Muscle layer of duodenum (tissue), 2 donors: ENCODE results near the gene PTPRJ.
A peak's percentile ranks its signal among the peaks of the same experiment; 100 is the strongest.
"Not testable (repeated sequence)": the region's sequence is repeated elsewhere in the genome, so short reads cannot be mapped to it uniquely, and the experiment has no call there.

ENCODE experiments used
- H3K27ac ChIP-seq: one replicate; pipeline ENCODE4 v1.7.0; 2013; ENCODE audit warnings: mild to moderate bottlenecking, low read length
- H3K27me3 ChIP-seq: one replicate; pipeline ENCODE4 v1.7.0; 2013; ENCODE audit warnings: low read depth, mild to moderate bottlenecking, control low read depth, low read length
- H3K36me3 ChIP-seq, 2 donors: one replicate each; pipeline ENCODE4 v1.7.0; 2013; ENCODE audit warnings: low read length in 2 of 2, control low read depth in 1 of 2, mild to moderate bottlenecking in 1 of 2; ENCODE audit not compliant: insufficient read depth in 2 of 2, control insufficient read depth in 1 of 2
- H3K4me1 ChIP-seq, 2 donors: one replicate each; pipeline ENCODE4 v1.7.0; 2013; ENCODE audit warnings: low read length in 2 of 2, mild to moderate bottlenecking in 2 of 2, control low read depth in 1 of 2, moderate library complexity in 1 of 2; ENCODE audit not compliant: insufficient read depth in 2 of 2, control insufficient read depth in 1 of 2
- H3K4me3 ChIP-seq, 2 donors: one replicate each; pipeline ENCODE4 v1.7.0; 2013; ENCODE audit warnings: low read length in 2 of 2, low read depth in 1 of 2, mild to moderate bottlenecking in 1 of 2
- H3K9me3 ChIP-seq, 2 donors: one replicate each; pipeline ENCODE4 v1.7.0; 2013; ENCODE audit warnings: low read length in 2 of 2, control low read depth in 1 of 2, mild to moderate bottlenecking in 1 of 2; ENCODE audit not compliant: control insufficient read depth in 1 of 2
- donor health status: healthy.

Gene PTPRJ

DNA sequence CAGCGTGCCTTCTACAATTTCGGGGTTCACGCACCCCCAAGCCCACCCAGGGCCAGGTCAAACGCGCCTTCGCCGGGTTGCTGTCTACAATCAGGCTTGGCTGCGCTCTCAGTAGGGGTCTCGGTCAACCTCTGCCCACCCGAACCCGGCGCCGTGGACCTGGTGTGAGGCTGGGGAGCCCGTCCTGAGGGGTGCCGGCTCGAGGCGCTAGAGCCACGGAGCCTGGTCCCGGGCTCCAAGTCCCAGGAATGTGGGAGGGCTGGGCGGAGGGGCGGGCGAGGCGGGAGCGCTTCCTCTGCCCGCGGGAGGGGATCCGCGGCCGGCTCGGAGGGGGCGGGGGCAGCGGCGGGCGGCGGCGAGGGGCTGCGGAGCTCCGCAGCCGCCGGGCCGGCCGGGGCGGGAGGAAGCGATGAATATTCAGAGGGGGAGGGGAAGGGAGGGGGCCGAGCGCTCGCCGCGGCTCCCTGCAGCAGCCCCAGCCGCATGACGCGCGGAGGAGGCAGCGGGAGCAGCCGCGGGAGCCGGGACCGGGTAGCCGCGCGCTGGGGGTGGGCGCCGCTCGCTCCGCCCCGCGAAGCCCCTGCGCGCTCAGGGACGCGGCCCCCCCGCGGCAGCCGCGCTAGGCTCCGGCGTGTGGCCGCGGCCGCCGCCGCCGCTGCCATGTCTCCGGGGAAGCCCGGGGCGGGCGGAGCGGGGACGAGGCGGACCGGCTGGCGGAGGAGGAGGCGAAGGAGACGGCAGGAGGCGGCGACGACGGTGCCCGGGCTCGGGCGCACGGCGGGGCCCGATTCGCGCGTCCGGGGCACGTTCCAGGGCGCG is at the start of gene PTPRJ:
Gene PTPRJ, plus strand, starts transcription at position 472 of the 819 bp plus-strand sequence. CDS start 354 bp downstream, outside the sequence.
- H3K9me3 ChIP-seq = no peaks in the 10 kb centered on the region
- no peaks in the 10 kb centered on the region for H3K36me3 ChIP-seq
- no peaks in the 10 kb centered on the region for H3K27me3 ChIP-seq
- peaks cover 8 to 14% of the 10 kb centered on the region in 2 donors for H3K4me1 ChIP-seq
- H3K27ac ChIP-seq = no peak within 1 kb of the TSS
- peak within 1 kb of the TSS; percentile 71 for H3K4me3 ChIP-seq

DNA sequence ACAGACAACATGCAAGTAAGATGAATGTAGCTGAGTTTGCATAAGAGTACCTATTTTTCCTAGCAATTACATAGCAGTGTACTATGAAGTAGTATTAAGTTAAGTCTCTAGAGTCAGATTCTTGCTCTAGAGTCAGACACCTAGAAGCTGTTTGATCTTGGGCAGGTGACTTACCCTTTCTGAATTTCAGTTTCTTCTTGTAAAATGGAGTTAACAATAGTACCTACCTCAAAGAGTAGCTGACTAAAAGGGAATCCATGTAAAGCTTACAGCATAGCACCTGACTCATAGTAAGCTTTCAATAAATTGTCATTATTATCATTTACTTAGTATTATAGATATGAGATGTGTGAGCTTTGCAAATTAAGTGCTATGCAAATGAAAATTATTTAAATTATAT is 47.8 kb upstream of the PTPRJ start:
- H3K4me1 ChIP-seq = no peaks in the 10 kb centered on the region
- no peaks in the 10 kb centered on the region for H3K9me3 ChIP-seq
- H3K36me3 ChIP-seq = no peaks in the 10 kb centered on the region
- H3K27ac ChIP-seq = no peak overlapping the region
- H3K27me3 ChIP-seq = no peaks in the 10 kb centered on the region
- no peak overlapping the region for H3K4me3 ChIP-seq

DNA sequence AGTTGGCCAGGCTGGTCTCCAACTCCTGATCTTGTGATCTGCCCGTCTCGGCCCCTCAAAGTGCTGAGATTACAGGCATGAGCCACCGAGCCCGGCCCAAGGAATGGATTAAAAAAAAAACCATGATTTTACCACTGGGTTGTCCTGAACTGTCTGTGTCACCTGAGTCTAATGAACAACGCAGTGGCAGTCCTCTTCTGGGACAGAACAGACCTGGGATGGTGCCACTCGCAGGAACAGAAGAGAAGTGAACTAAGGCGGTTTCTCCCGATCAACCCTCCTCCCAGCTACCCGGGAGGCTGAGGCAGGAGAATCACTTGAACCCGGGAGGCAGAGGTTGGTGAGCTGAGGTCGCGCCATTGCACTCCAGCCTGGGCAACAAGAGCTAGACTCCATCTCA is 46.6 kb upstream of the PTPRJ start:
- H3K36me3 ChIP-seq, H3K9me3 ChIP-seq, H3K27ac ChIP-seq, H3K4me3 ChIP-seq, H3K27me3 ChIP-seq, H3K4me1 ChIP-seq: not testable (repeated sequence)

DNA sequence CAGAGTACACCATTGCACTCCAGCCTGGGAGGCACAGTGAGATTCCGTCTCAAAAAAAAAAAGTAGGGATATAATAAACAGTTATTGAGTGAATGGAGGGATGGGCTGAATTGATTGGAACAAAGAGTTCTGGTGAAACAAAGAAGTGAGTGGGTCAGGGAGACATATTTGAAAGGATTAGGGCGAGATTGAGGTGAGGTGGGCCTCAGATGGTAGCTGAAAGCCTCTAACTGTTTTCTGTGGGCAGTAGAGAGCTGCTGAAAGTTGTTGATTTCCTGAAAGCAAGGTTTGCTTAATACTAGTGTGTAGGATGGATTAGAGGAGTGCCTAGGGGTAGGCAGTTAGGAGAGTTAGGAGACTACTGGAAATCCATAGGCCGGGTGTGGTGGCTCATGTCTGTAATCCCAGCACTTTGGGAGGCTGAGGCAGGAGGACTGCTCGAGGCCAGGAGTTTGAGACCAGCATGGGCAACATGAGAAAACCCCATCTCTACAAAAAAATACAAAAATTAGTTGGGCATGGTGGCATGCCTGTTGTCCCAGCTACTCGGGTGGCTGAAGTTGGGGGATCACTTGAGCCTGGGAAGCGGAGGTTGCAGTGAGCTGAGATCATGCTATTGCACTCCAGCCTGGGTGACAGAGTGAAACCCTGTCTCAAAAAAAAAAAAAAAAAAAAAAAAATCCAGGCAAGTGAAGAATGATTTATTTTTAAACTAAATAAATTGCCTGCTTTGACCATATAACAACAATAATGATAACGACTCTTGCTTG is 41.4 kb upstream of the PTPRJ start:
- Histone ChIP-seq H3K27ac (no peak overlapping the region), H3K4me1 (peaks cover 0 to 4% of the 10 kb centered on the region in 2 donors)

DNA sequence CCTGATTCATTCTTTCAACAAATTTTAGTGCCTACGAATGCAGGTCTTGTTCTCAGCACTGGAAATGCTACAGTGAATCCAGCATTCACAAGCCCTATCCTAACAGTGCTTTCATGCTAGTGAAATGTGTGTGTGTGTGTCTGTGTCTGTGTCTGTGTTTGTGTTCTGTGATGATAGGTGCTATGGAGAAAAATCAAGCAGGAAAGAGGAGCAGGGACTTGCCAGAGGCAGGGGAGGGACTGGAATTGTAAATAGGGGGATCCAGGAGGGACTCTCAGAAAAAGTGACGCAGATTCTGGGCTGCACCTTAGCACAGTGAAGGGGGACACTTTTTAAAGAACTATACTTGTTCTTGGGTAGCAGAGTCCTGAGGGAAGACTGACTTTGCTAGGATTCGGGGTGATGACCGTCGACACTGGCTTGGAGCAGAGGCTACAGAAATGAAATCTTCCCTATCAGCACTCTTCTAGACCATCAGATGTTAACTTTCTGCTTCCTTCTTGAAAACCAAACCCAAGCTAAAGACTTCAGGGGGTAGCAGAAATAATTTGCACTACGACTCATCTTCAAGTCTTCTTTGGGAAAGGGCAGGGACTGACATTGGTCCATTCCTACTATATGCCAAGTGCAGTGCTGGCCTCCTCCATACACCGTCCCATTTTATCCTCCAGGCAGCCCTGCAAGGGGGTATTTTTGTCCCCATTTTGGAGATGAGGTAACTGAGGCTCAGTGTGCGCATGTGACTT is 39.3 kb upstream of the PTPRJ start:
- Histone ChIP-seq H3K4me3 (no peak overlapping the region), H3K4me1 (peaks cover 0 to 4% of the 10 kb centered on the region in 2 donors), H3K27me3 (no peaks in the 10 kb centered on the region), H3K27ac (no peak overlapping the region), H3K36me3 (no peaks in the 10 kb centered on the region), H3K9me3 (no peaks in the 10 kb centered on the region)

More for the DNA sequence above, 41.4 kb upstream of the PTPRJ start:
- Histone ChIP-seq H3K9me3 (no peaks in the 10 kb centered on the region), H3K27me3 (no peaks in the 10 kb centered on the region), H3K4me3 (no peak overlapping the region), H3K36me3 (no peaks in the 10 kb centered on the region)

DNA sequence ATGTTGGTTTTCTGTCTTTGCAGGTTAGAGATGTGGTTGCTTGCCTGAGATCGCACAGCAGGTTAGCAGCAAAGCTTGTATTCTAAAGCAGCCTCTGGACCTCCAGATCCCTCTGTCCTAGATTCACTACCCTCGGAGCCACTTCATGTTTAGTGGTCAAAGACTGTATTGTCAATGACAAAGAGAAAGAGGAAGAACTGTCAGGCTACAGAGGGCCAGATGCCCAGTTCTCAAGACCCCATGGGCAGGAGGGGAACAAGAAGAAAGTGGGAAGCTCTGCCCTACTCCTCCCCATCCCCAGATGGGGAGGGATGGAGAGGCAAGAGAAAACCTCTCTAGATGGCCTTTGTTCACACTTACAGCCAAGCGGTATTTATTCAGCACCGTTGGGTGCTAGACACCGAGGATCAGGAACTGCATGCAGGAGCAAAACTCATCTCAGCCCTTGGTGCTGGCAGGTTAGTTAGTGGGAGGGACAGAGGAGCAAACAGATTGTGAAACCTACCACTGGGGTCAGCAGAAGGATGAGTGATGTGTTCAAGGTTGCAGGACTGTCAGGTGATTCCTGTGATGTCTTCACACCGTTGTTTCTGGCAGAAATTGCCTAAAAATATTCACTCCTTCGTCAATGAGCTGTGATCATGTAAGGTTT is 38.3 kb upstream of the PTPRJ start:
- Histone ChIP-seq H3K36me3 (no peaks in the 10 kb centered on the region), H3K9me3 (no peaks in the 10 kb centered on the region), H3K27me3 (no peaks in the 10 kb centered on the region), H3K27ac (no peak overlapping the region), H3K4me1 (peaks cover 3 to 4% of the 10 kb centered on the region in 2 donors), H3K4me3 (no peak overlapping the region)

DNA sequence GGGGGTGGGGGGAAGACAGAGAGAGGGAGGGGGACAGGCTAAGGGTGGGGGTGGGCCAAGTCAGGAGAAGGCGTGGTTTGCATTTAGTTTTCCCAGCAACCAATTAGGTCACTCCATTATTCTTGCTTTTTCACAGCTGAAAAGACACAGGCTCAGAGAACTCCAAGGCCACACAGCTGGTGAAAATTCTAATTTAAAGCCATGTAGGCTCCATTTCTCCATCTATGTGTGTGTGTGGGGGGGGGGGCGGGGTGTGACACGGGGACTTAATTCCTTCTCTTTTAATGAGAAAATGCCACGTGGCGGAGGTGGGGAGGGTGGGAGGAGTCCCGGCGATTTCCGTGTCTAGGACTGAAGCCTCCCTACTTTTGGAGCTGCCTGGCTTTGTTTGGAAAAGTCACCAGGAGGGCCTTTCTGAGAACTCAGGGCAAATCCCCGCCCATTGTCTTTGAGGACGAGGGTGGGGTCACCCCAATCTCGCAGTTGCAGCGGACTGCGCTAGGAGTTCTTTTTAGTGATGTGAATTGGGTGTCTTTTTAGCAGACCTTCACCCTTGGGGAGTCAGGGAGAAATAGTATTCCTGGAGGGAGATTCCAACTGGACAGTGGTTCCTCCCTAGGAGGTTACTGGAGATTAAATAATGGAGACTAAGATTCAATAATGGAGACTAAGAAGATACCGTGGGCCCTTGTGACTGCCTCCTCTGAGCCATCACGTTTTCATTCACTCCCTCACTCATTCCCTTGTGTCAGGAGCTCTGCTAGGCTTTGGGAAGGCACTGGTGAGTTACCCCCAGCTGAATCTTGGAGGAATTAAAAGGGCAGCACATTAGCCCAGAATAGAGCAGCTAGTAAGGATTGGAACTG is 36.4 kb upstream of the PTPRJ start:
- no peaks in the 10 kb centered on the region for H3K27me3 ChIP-seq
- peaks cover 3 to 4% of the 10 kb centered on the region in 2 donors for H3K4me1 ChIP-seq
- H3K27ac ChIP-seq = no peak overlapping the region
- H3K4me3 ChIP-seq = no peak overlapping the region
- H3K9me3 ChIP-seq = no peaks in the 10 kb centered on the region
- H3K36me3 ChIP-seq = no peaks in the 10 kb centered on the region

DNA sequence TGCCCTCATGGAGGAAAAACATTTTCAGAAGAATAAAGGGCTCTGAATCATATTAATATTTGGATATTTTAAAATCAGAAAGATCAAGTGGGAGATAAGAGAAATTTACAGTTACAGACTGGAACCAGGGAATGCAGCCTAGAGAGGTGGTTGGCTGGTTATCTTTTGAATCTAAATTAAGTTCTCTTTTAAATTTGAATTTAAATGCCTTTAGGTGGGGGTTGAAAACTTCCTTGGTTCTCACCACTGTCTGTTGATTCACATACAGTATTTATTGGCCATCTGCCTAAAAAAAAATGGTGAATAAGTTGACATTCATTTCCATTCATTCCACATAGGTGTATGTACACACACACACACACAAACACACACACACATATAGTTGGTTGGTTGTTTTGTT is 35.7 kb upstream of the PTPRJ start:
- Histone ChIP-seq H3K4me1 (peaks cover 3 to 4% of the 10 kb centered on the region in 2 donors), H3K4me3 (no peak overlapping the region)

DNA sequence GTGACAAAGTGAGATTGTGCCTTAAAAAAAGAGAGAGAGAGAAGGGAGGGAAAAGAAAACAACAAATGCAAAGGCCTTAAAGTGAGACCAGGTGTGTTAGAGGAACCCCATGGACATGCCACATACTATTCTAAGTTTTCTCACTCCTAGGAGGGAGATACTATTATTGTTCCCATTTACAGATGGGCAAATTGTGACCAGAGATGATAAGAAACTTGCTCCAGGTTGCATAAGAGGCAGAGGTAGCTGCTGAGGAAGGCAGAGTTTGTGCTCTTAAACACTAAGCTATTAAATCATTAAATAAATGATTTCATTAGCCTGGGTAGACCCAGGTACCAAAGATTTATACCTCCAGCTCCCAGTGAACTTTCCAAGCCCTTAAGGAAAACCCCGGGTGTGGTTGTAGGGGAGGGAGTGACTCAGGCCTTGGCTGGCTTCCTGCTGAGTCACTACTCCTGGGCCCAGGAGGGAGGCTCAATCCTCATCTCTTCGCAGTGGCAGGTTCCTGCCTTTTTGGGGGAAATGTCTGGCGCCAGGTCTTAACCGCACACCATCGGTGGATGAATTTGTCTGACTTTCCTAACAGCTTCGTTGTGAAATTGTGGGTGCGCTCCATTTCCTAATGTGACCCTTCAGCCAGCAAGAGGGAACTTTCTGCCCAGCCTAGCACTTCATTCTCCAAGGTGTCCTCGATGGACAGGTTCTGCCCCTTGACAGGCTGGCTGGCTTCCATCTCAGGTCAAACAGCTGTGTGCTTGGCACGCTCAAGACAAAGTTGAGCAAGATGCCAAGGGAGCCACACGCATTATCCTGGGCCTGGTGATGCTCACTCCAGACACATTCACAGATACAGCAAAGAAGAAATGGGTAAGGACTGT is 33.4 kb upstream of the PTPRJ start:
- peaks cover 1 to 3% of the 10 kb centered on the region in 2 donors for H3K4me1 ChIP-seq
- H3K9me3 ChIP-seq = no peaks in the 10 kb centered on the region
- no peaks in the 10 kb centered on the region for H3K36me3 ChIP-seq
- no peak overlapping the region for H3K4me3 ChIP-seq
- H3K27me3 ChIP-seq = no peaks in the 10 kb centered on the region
- H3K27ac ChIP-seq = no peak overlapping the region

More for the DNA sequence above, 35.7 kb upstream of the PTPRJ start:
- H3K27ac ChIP-seq = no peak overlapping the region
- H3K36me3 ChIP-seq = no peaks in the 10 kb centered on the region
- no peaks in the 10 kb centered on the region for H3K27me3 ChIP-seq
- H3K9me3 ChIP-seq = no peaks in the 10 kb centered on the region
